GM23338 (cell line): ENCODE results near the gene RHCG.

Experiments
- CREB1 ChIP-seq: fragments of 250-450 bp; sonication (Bioruptor Pico); IDR thresholded peaks from 2 replicates; pipeline ENCODE4 v1.5.0; 2020; ENCODE audit warnings: low read depth, mild to moderate bottlenecking, moderate library complexity
- CTCF ChIP-seq, 2 experiments: fragments of 200-600 bp in 1 of 2; sonication (generic) in 1 of 2; conservative IDR thresholded peaks; 2 replicates each; pipeline versions ENCODE4 v1.5.1 to v1.6.1; 2016 to 2017; ENCODE audit warnings: antibody characterized with exemption in 2 of 2, low read depth in 2 of 2, mild to moderate bottlenecking in 2 of 2, moderate library complexity in 1 of 2
- EZH2 ChIP-seq: fragments of 200-600 bp; sonication (generic); IDR thresholded peaks from one replicate; pipeline ENCODE4 v1.8.0; 2017; ENCODE audit warnings: antibody characterized with exemption, mild to moderate bottlenecking, low read depth; ENCODE audit not compliant: unreplicated experiment
- EZH2phosphoT487 ChIP-seq: fragments of 200-600 bp; sonication (generic); IDR thresholded peaks from one replicate; pipeline ENCODE4 v1.8.1; 2018; ENCODE audit warnings: antibody characterized with exemption; ENCODE audit not compliant: unreplicated experiment
- JUNB ChIP-seq: IDR thresholded peaks from one replicate; pipeline ENCODE4 v1.6.1; 2016; ENCODE audit warnings: antibody characterized with exemption; ENCODE audit not compliant: unreplicated experiment
- NANOG ChIP-seq: IDR thresholded peaks from 2 replicates; pipeline ENCODE4 v1.6.1; 2016; ENCODE audit warnings: antibody characterized with exemption, borderline replicate concordance
- POLR2AphosphoS5 ChIP-seq: IDR thresholded peaks from 2 replicates; pipeline ENCODE4 v1.6.1; 2016; ENCODE audit warnings: antibody characterized with exemption, low read depth
- REST ChIP-seq: IDR thresholded peaks from one replicate; pipeline ENCODE4 v1.6.1; 2018; ENCODE audit warnings: antibody characterized with exemption; ENCODE audit not compliant: unreplicated experiment
- ZNF114 ChIP-seq: fragments of 250-450 bp; sonication (Bioruptor Pico); IDR thresholded peaks from 2 replicates; pipeline ENCODE4 v1.5.0; 2020; ENCODE audit warnings: mild to moderate bottlenecking, moderate library complexity
- ZNF331 ChIP-seq: fragments of 250-450 bp; sonication (Bioruptor Pico); IDR thresholded peaks from 2 replicates; pipeline ENCODE4 v1.5.0; 2020; ENCODE audit warnings: low read depth, mild to moderate bottlenecking, moderate library complexity
- ZNF462 ChIP-seq: fragments of 250-450 bp; sonication (Bioruptor Pico); IDR thresholded peaks from 2 replicates; pipeline ENCODE4 v1.5.0; 2020; ENCODE audit warnings: mild to moderate bottlenecking, moderate library complexity

GRCh38 chr15:89487791-89488190, 8.6 kb downstream of the RHCG start:
- TF ChIP-seq CTCF (conservative IDR thresholded peaks at IDR 0.05; ENCODE audit: low read depth in 2 of 2), result no peak
- no peak for TF ChIP-seq EZH2
- no peak for TF ChIP-seq REST
- no peak for TF ChIP-seq NANOG
- TF ChIP-seq POLR2AphosphoS5, result no peak
- TF ChIP-seq CREB1 (CRISPR knock-in tag), result no peak
- no peak for TF ChIP-seq JUNB
- TF ChIP-seq EZH2phosphoT487, result no peak
- TF ChIP-seq ZNF114 (CRISPR knock-in tag), result no peak
- TF ChIP-seq ZNF331 (CRISPR knock-in tag), result no peak
- TF ChIP-seq ZNF462 (CRISPR knock-in tag), result no peak
